GM19238 (cell line): ENCODE measurements around the gene UNC5C.
"Not testable (repeated sequence)": the region's sequence is repeated elsewhere in the genome, so short reads cannot be mapped to it uniquely, and the experiment has no call there.

Experiments used
- DNase-seq: peaks from one replicate; pipeline ENCODE4 v3.0.0; 2011; ENCODE audit warnings: low spot score; ENCODE audit not compliant: insufficient read length

Gene UNC5C

GRCh38 chr4:95139424-95139823 lies 409.3 kb downstream of the UNC5C start:
- not testable (repeated sequence) for DNase-seq

DNA sequence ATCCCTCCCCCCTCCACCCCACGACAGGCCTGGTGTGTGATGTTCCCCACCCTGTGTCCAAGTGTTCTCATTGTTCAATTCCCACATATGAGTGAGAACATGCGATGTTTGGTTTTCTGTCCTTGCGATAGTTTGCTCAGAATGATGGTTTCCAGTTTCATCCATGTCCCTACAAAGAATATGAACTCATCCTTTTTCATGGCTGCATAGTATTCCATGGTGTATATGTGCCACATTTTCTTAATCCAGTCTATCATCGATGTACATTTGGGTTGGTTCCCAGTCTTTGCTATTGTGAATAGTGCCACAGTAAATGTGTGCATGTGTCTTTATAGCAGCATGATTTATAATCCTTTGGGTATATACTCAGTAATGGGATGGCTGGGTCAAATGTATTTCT lies 414.8 kb downstream of the UNC5C start:
- DNase-seq = not testable (repeated sequence)

DNA sequence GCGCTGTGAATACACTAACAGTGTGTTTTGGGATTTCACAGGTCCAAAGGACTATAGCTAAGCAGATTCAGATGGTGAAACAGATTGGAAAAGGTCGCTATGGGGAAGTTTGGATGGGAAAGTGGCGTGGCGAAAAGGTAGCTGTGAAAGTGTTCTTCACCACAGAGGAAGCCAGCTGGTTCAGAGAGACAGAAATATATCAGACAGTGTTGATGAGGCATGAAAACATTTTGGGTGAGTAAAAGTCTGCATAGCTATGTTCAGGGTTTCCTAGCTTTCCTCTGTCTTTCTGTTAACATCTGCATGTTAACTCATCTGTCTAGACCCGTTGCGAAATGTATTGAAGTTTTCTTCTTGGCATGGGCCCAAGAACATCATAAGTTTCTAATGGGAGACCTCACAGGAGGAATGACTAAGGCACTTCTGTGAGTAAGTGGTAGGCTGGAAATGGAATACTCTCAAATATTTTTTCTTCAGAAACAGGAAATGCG lies 418.9 kb downstream of the UNC5C start:
- no peak for DNase-seq

DNA sequence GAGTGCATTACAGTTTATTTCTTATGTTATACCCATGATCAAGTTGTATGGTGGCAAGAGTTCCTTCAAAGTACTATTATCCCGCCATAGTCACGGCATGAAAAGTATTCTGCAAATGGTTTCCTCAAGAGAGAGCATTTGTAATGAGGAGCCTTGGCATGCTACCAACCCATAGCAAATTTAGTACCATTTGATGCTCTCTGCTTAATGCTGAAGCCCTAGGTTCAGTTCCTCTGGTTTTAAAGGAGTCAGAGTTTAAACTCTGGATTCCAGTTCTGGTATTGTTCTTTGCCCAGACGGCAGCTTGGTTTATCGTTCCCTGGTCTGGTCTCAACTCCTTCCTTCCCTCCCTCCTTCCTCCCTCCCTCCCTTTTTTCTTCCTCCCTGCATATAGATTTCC lies 419.7 kb downstream of the UNC5C start:
- DNase-seq = no peak

DNA sequence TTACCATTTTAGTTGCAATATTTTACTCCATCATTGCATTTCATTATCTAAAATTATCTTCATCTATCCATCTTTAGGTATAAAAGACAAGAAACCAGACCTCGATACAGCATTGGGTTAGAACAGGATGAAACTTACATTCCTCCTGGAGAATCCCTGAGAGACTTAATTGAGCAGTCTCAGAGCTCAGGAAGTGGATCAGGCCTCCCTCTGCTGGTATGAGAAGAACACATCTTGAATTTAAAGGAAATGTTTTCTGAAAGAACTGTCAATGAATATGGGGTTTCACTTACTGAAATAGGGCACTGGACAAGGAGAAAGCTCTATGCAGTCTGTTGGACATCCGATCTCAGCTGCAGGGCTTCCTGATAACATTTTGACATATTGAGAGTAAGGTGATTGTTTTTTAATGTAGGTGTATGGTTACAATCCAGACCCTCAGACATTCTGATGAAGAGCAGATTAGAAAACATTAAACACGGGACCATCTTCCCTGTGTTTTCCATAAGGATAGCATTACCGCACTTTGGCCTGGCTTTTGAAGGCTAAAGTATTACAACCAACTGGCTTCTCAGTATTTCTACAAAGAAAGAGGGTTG lies 423.8 kb downstream of the UNC5C start:
- no peak for DNase-seq

- DNase-seq = no peak
These were observed 426.8 kb downstream of the UNC5C start for GRCh38 chr4:95122001-95122400.

DNA sequence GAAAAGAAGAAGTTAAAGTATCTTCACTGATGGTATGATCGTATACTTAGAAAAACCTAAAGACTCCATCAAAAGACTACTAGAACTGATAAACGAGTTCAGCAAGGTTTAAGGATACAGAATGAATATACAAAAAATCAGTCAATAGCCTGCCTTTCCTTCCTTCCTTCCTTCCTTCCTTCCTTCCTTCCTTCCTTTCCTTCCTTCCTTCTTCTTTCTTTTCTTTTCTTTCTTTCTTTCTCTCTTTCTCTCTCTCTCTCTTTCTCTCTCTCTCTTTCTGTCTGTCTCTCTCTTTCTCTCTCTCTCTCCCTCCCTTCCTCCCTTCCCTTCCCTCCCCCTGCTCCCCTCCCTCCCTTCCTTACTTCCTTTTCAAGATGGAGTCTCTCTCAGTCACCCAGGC lies 428.3 kb downstream of the UNC5C start:
- DNase-seq = no peak

DNA sequence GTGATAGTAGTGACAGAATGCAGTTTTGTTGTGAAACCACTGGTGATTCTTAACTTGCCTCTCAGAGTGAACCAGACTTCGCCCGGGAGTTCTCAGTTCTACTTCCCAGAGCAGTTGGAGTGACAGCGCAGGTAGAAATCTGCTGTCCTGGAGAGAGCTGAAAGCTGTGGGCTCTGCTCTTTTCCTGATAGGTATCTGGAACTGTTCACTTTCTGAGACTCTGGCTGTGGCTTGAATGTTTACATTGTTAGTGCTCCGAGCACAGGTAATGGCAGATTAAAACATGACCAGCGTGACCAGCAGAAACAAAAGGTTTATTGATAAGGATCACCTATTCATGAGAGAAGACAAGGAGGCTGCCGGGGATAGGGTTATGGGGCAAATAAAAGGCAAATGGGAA lies 430.3 kb downstream of the UNC5C start:
- no peak for DNase-seq

- DNase-seq = no peak
These were observed 434.3 kb downstream of the UNC5C start for GRCh38 chr4:95114521-95114920.
